B cell (primary cell): ENCODE results near the gene HMG20A.

Experiments used
- EZH2 ChIP-seq: IDR thresholded peaks from 2 replicates; pipeline ENCODE4 v1.6.1; 2012; ENCODE audit warnings: borderline replicate concordance, low read depth, mild to moderate bottlenecking, moderate library complexity, low read length; ENCODE audit not compliant: insufficient read depth, poor library complexity, severe bottlenecking
- TF ChIP-seq, protein P1 (sequence below): fragments of 200-600 bp; IDR thresholded peaks from one replicate; pipeline ENCODE4 v1.8.0; 2022; ENCODE audit warnings: antibody characterized with exemption, mild to moderate bottlenecking

DNA sequence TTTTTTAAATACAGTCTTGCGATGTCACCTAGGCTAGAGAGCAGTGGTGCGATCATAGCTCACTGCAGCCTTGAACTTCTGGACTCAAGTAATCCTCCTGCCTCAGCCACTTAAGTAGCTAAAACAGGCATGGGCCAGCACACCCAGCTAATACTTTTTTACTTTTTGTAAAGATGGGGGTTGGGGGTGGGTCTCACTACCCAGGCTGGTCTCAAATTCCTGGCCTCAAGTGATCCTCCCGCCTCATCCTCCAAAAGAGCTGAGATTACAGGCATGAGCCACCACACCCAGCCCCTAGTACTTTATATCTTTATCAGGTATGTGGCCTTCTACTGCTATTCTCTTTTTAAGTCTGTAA lies 9.1 kb upstream of the HMG20A start:
- TF ChIP-seq, protein P1, sequence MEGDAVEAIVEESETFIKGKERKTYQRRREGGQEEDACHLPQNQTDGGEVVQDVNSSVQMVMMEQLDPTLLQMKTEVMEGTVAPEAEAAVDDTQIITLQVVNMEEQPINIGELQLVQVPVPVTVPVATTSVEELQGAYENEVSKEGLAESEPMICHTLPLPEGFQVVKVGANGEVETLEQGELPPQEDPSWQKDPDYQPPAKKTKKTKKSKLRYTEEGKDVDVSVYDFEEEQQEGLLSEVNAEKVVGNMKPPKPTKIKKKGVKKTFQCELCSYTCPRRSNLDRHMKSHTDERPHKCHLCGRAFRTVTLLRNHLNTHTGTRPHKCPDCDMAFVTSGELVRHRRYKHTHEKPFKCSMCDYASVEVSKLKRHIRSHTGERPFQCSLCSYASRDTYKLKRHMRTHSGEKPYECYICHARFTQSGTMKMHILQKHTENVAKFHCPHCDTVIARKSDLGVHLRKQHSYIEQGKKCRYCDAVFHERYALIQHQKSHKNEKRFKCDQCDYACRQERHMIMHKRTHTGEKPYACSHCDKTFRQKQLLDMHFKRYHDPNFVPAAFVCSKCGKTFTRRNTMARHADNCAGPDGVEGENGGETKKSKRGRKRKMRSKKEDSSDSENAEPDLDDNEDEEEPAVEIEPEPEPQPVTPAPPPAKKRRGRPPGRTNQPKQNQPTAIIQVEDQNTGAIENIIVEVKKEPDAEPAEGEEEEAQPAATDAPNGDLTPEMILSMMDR: no peak
- TF ChIP-seq EZH2: no peak
